Myocyte (in vitro differentiated cells): Measurements from ENCODE around the gene YWHAQ. TPM values are rescaled to one million over a fixed set of nuclear protein-coding genes. Genes with fewer than 3 reads are reported as not detected.

Source experiments
- DNase-seq: peaks from one replicate; pipeline ENCODE4 v3.0.0-alpha.2; 2012; ENCODE audit warnings: low read depth
- polyA plus RNA-seq: library from polyadenylated mRNA; unstranded; fragments of >200 nt; gene quantifications from one replicate; pipeline ENCODE4 v1.2.1, GENCODE V29; 2012; ENCODE audit warnings: missing spikeins
- total RNA-seq: library from RNA; depleted of rRNA; stranded (reverse); fragments of >200 nt; gene quantifications from 2 replicates; pipeline ENCODE4 v1.2.3, GENCODE V29; 2014

Gene YWHAQ
- total RNA-seq = 194 and 222 TPM in 2 replicates
- polyA plus RNA-seq = 199 TPM

DNA sequence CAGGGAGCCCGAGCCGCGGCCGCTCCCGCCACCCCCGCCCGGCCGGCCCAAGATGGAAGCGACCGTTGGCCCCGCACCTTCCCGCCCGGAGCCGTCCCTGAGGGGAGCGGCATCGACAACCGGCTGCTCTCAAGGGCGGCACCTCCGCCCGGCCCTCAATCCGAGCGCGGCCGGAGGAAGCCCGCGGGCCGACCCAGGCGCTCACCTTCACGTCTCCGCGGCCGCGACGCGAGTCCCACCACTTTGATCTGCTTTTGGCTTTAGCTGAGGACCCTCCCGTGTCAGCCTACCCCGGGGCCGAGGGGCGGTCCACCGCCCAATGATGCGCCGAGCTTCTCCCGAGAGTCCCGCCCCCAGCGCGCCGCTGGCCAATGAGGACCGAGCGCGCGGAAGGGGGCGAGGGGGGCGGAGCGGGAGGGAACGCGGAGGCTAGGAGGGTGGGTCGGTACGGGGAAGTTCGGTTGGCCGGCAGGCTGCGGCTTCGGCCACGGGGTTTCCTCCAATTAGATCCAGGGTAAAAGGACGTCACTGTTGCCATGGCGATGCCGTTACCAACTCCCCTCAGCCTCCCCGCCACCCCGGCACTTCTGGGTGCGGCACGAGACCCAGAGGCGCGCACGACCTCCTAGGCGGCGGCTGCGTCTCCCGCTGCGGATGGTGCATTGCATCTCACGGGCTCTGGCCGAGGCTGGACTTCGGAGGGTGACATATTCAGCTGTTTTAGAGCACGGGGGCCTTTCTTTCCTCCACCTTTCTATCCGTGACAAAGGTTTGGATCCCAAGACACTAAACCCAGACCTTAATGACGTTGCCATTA is at the start of gene YWHAQ:
Gene YWHAQ (minus strand): TSS at position 262 of the 817 bp plus-strand sequence. CDS start 545 bp downstream, outside the sequence.
- DNase-seq = peak; percentile 100

DNA sequence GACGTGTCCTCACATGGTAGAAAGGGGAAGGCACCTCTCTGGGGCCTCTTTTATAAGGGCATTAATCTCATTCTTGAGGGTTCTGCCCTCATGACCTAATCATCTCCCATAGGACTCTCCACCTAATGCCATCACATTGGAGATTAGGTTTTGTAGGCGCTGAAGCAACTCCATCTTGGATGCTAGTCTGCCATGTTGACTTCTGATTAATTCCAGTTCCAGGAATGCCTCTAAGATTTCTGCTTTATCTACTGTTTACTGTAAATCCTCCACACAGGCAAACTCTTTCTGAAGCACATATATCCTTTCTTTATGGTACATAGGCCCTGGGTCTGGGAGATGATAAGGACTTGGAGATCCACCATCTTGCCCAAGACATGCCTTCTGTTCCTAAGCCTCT is 49.3 kb upstream of the YWHAQ start:
- no peak for DNase-seq

DNA sequence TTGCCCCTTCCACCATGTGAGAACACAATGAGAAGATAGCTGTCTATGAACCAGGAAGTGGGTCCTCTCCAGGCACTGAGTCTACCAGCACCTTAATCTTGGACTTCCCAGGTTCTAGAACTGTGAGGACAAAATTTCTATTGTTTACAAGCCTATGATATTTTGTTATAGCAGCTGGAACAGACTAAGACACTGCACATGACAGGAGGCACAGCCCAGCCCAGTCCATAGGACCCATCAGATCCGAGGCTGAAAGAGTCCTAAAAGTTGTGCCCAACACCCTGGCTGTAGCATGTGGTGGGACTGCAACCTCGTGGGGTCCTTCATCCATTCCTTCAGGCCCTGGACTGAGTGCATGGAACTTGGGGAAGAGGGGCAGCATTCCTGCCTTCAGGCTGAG is 48.4 kb upstream of the YWHAQ start:
- DNase-seq = no peak

DNA sequence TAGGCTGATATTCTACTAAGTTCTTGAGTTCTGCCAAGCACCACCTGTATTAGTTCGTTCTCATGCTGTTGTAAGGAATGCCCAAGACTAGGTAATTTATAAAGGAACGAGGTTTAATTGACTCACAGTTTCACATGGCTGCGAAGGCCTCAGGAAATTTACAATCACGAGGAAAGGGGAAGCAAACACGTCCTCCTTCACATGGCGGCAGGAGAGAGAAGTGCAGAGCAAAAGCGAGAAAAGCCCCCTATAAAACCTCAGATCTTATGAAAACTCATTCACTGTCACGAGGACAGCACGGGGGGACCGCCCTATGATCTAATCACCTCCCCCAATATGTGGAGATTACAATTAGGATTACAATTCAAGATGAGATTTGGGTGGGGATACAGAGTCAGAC is 47.7 kb upstream of the YWHAQ start:
- DNase-seq = no peak

DNA sequence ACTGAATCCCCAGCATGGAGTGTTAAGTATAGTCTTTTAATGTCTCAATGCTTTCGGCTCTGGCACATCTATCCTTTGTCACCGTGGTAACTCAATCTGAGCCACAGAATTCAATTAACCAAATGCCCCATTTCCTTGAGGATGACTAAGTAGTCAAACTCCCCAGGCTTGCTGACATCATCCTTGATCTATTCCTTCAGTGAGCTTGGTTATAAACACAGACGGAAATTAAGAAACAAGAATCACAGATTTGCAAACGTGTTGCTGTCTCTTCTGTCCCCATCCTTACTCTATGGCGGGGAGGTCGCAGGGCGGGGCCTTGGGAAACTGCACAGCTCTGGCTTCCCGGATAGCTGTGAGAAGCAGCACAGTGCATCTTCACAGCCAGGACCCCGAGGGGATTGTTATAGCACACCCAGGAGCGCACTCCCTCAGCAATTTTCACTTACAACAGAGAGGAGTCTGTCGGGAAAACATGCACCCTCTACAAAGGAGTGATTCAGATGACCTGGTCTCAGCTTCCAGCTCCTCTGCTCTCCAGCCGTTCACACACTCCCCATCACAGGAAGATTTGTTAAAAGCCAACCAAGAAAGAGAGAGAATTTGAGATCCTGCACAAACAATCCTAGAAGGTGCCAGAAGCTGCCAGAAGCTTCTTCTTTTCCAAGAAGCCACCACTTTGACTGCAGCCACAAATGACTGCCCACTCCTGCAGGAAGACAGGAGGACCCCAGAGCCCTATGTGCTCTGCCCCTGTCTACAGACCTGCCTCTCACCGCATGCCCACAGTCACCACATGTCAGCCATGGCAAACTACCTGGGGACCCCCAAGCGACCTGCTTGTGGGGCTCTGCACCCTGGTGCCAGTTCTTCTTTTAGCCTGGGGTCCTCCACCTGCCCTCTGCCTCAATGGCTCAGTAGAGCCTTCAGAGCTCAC is 44.9 kb upstream of the YWHAQ start:
- DNase-seq = peak; percentile 84

DNA sequence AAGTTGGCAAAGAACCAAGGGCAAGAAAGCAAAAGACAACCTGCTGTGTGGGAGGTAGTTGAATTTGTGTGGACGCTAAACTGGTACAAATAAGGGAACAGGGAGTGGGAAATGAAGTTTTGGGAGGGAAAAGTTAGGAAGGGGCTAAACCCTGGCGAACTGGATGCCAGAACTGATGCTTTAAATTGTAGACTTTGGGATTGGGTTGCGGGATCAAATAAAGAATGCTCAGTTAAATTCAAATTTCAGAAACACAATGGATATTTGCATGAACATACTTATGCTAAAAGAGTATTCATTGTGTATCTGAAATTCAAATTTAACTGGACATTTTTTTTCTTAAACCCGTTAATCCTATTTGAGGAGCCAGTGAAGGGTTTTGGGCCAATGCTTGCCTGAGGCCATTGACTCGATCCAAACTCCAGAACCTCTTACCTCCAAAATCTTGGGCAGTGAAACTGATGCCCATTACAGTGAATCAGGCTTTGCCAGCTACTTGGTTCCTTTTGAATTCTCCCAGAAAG is 44.2 kb upstream of the YWHAQ start:
- DNase-seq = no peak

DNA sequence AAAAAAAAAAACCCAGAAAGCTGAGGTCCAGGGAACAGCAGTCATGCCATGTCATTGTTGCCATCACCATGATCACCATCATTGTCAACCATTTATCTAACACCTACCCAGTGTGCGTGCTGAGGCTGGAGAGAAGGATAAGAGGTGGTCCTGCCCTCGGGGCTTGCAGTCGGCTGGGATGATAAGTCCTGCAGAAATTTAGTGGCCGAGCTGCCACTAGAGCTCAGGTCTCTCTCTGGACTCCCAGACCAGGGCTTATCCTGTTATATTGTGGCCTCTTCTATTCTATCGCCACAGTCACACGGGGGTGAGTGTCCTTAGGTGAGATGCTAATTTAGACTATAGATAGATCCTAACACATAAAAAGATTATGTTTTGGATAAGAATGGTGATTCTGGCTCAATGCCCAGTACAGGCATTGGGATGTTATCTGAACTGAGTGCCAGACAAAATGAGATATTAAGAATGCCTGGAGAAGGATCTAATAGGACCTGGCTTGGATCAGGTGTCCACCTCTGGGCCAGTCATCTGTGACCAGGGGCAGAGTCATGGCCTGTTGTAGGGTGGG is 43.2 kb upstream of the YWHAQ start:
- DNase-seq = no peak

DNA sequence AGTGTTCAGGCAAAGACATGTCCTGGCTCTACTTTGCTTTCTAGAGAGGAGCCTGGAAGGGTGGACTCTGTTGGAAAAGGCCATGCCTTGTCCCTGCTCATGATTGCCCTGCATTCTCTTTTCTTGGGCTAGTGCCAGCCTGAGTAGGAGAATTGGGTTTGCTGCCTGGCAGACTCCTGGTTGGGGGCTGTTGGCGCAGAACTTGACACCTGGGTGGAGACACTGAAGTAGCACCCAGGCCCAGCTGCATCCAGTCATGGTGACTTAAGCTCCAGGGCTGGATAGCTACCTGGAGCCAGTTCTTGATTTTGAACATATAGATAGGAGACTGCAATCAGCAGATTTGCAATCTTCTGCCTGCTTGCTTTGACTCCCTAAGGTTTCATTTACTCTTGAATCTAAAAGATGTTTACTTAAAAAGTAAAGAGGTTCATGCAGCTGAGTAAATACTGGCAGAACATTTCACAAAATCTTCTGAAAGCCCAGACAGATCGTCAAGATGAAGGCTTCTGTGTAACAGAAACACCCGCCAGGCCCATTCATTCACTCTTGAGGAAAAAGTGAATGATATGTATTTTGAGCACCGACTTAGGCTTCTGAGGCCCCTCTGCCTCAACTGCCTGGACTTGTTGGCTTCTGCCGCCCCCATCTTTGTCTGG is 38.0 kb upstream of the YWHAQ start:
- no peak for DNase-seq

DNA sequence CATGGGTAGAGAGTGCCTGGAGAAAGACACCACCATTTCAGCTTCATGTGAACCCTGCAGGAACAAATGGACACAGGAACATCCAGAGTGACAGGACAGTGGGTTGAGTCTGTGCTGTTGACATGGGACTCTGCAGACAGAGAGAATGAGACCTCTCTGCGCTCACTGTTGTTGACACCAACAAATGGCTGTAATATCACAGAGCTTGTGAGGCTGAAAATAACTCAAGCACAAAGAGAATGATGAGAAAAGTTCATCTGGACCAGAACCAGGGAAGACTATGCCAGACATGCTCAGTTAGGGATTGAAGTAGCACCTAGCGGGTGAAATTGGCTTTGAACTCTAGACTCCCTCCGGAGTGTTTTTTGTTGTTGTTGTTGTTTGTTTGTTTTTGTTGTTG is 37.0 kb upstream of the YWHAQ start:
- no peak for DNase-seq

DNA sequence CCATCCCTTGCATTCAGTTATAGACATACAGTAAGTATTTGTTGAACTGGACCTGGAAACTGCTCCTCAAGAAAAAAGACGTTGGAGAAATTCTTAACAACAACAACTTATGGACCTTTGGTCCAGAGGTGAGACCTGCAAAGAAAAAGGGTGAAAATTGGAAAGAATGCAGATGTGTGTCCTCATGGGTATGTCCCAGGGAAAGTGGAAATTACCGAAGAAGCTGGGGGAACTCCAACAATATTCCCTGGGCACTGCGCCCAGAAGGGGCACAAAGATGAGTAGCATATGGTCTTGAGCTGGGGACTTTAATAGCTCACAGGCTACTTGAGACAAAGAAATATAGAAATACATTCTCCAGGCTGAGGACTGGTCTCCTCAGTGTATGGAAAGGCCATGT is 35.5 kb upstream of the YWHAQ start:
- no peak for DNase-seq

DNA sequence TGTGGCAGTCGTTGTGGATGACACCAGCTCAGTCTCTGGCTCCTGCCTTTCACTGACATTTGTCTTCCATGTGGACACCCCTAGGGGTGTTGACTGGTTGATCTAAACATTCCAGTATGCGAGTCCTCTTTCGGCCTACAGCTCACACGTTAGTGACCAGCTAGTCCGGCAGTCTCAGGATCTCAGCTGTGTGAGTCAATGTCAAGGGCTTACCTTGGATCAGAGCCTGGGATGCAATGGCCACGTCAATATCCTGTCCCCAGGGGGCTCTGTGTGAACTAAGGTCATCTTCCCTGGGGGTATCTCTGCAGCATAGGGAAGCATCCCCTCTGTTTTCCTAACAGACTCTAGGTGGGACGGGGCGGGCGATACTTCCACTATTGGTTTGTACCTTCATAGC is 35.1 kb upstream of the YWHAQ start:
- no peak for DNase-seq

DNA sequence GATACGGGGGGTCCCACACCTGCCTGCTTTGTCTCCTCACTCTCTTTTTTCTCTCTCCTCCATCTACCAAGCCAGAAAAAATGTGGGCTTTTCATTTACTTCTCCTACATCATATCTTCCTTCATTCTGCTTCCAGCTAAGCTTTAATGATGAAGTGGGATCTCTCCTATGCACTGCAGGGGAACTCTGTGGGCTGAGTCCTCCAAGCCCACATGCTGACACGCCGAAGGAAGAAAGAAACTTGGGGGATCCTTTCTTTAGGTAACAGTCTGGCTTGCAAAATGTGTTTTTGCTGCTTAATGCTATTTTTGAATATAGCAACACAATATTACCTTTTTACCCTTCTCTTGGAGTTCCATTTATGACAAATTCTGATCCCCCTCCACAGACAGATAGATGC is 33.6 kb upstream of the YWHAQ start:
- no peak for DNase-seq

DNA sequence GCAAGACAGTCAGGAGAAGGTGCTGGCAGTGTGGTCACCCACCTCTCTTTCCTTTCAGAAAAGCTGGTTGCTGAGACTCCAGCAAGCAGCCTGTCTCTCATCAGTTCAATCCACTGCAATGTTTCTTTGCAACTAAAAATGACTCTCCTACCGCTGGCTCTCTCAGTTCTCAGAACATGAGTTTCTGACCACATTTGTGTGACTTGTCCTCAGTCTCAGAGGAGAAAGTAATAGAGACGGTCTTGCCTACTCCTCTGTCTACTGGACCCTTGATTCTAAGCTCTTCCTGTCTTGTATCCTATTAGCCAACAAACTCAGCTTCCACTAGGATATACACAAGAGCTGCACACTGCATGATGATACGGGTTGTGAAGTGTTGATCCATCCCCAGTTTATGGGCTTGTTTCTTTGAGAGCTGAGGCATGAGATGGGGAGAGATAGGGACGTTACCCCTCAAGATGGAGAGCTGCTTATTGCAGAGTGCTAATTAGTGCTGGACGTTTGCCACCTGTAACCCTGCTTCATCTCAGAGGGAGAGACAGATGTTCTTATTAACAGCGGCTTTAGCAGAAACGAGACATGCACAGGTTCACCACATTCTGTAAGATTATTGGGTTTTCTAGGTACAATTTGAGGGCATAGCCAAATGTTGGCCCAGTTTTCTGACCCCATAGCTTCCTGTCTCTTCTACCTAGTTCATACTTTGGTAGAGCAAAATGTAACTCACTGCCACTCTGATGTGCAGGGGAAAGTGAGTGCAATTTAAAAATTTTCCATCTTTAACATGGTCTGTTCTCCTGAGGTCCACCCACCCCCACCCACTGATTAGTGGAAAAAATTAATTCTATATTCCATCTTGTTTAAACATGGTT is 32.4 kb upstream of the YWHAQ start:
- DNase-seq = no peak

DNA sequence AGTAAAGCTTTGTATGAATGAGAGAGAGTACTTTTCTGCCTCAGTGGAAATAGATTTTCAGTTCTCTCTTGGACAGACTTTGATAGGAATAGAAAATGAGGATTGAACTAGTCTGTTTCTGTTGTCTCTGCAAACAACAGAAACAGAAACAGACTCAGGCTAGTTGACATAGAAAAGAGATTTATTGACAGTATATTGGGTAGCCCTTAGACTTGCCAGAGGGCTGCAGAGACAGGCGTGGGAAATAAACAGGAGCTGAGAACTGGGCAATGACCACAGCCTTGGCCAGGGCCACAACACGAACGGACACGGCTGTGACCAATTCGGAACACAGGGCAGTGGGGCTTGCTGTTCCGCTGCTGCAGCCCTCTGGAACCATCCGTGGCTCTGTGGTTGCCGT is 30.5 kb upstream of the YWHAQ start:
- no peak for DNase-seq

DNA sequence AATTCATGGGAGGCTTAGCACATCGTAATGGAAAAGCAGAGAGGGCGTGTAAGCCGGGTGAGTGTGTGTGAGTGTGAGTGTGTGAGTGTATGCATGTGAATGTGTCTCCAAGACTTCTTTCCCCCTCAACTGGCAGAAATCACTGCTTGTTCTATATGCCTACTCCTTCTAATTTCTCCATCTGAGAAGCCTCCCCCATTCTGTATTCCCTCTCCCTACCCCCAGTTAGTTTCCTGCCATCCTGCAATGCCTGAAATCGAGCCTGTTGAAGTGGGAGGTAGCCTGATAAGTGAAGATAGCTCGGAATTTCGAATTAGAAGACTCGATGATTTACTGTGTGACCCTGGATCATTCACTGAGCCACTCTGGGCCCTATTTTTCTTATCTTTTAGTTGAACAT is 30.0 kb upstream of the YWHAQ start:
- DNase-seq = no peak

DNA sequence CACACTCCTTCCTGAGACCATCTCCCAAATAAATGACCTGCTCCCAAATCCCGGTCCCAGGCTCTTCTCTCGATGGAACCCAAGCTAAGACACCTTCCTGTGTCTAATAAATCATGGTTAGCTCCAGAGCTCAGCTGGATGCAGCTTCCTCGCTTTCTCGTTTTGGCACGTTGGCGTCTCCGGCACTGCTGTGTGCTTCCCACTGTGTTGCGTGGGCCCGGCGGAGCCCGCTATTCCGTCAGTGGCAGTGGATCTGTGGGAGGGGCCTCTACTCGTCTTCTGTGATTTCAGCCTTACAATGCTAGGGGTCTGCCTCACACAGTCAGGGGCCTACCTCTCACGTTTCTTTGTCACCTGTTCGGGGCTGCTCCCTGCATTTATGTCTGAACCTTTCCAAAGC is 29.4 kb upstream of the YWHAQ start:
- DNase-seq = no peak

DNA sequence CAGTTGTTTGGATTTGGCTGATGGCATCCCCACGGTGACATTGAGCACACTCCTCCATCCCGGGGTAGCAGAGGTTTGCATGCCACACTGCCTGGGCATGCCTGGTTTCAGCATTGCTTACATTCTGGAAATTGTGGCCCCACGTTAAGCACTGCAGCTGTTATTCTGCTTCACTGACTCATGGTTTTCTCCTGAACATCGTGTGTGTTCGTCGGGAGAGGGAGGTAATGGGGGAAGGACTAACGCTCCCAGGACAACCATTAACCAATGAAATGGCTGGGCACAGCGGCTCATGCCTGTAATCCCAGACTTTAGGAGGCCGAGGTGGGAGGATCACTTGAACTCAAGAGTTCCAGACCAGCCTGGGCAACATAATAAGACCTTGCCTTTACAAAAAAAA is 28.2 kb upstream of the YWHAQ start:
- DNase-seq = peak; percentile 99

DNA sequence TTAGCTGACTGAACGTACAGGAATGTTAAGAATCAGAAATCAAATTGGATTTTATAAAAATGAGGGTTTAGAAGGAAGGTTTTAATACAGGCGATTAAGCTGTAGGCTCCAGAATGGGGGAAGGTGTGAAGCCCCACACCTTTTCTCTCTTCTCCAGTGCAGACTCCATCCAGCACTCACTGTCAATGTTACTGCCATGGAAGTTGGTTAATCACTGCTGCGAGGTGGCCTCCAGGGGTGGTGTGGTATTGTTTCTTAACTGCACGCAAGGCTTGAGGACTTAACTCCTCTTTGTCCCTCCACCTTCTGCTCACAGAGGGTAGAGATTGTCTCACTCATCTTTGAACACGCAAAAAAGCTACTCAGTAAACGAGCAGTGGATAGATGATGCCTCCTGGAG is 26.9 kb upstream of the YWHAQ start:
- no peak for DNase-seq

DNA sequence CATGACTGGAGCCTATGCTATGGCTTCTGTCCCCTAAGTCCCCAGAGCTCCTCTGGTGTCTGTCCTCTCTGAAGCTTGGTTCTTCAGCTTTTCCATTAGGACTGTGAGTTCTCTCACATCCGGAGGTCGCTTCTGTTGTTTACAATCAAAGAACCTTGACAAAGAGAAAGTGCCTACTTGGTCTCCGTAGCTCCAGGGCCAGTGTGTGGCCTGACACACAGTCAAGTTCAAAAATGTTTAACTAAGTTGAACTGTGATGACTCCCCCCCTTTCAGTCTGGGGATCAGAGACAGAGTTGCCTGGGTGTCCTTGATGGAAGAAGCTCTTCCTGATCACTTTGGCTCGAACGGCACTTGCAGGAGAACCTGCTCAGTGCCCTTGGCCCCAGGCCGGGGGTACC is 26.3 kb upstream of the YWHAQ start:
- DNase-seq = no peak

DNA sequence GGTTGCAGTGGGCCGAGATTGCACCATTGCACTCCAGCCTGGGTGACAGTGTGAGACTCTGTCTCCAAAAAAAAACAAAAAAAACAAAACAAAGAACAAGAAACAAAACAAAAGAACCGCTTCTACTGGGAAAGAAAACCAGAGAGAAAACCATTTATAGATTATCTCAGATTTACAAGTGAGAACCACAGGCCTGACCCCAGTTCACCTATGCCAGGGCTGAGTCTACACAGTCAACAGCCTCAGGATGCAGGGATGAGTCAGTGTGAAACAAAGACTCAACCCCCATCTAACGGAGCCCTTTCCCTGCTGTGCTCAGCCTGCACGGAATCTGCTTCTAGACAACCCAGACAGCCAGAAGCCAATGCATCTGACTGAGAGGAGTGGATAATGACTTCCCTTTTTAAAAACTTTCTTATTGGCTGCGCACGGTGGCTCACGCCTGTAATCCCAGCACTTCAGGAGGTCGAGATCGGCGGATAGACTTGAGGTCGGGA is 25.5 kb upstream of the YWHAQ start:
- DNase-seq = peak; percentile 94
